Embryonic facial prominence (tissue), 1 donor: ENCODE results near the gene SNED1.
"Not testable (repeated sequence)": the region's sequence is repeated elsewhere in the genome, so short reads cannot be mapped to it uniquely, and the experiment has no call there.

Experiments used
- DNase-seq: peaks from one replicate; pipeline ENCODE4 v3.0.0-alpha.2; 2016; ENCODE audit errors: extremely low spot score

SNED1 gene

DNA sequence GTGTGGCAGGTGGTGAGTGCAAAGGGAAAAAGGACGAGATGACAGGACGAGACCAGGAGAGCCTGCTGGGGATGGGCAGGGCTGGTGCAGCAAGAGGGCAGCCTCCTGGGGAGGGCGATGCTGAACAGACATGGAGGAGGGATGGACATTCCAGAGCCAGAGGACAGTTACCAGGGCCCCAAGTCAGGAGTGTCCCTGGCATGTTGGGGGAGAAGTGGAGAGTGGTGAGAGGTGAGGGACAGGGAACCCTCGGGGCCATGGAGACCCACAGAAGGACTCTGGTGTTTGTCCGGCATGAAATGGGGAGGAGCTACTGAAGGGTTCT, 84.6 kb downstream of the SNED1 start:
- DNase-seq: no peak

DNA sequence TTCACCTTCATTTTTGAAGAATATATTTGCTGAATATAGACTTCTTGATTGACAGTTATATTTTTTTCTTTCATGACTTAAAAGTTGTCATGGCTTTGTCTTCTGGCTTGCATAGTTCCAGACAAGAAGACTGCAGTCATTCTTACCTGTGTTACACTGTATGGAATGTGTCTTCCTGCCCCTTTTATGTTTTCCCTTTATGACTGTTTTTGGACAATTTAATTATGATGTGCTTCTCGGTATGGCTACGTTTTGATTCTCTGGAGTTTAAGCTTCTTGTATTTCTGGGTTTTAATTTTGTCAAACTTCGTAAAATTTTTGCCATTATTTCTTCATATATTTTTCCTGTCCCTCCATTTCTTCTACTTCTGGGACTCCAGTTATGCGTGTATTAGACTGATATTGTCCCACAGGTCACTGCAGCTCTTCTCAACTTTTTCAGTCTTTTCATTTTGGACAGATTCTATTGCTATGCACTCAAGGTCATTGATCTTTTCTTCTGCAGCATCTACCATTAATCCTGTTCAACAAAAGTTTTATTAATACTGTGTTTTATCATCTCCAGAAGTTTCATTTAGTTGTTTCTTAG, 86.5 kb downstream of the SNED1 start:
- no peak for DNase-seq

DNA sequence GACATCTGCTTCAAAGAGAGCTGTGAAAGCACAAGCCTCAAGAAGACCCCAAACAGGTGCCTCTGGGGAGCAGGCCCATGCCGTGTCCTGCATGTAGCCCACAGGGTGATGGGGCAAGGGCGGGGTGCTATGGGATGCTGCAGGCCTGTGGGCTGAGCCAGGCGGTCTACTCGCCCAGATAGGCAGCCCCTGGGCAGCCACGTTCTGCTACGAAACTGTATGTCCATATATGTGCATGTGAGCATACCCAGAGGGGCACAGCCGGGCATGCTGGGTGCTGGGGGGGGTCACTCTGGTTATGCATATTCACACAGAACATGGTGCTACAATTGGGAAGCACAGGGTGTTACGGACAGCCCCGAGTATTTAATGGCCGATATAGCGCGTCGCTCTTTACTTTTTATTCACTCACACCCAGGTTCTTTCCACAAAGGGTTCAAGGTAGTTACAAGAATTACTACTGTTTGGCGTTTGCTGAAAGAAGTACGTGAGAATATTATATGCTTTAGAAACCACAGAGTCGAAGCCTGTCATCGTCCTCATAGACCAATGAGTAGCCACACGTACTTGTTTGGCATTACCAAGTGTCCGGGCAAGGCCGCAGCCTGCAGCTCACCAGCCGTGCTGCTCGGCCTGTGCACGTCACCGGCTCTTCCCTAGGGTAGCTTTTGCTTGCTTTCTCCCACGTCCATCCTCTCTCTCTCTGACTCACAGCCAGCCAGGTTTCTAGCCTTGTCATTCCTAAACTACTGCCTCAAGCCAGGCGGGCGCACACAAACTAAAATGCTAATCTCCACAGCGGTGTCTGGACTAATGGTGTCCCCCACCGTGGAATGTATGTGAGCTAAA, 89.2 kb downstream of the SNED1 start:
- DNase-seq: no peak

DNA sequence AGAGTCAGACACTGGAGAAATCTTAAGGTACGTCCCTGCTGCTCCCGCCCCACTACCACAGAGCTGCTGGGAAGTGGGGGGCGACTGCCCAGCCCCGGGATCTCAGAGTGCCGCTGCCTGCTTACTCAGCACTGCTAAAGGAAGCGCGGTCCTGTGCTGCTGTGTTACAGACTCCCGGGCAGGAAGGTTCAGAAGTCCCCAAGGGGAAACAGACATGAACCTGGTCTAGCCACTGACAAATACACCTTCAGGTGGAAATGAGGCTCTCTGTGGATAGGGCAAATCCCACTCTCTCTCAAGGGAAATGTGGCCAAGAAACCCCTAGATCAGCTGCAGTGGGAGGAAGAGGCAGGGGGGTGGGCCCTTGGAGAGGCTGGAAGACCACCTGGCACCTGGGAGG, 90.0 kb downstream of the SNED1 start:
- DNase-seq: no peak

DNA sequence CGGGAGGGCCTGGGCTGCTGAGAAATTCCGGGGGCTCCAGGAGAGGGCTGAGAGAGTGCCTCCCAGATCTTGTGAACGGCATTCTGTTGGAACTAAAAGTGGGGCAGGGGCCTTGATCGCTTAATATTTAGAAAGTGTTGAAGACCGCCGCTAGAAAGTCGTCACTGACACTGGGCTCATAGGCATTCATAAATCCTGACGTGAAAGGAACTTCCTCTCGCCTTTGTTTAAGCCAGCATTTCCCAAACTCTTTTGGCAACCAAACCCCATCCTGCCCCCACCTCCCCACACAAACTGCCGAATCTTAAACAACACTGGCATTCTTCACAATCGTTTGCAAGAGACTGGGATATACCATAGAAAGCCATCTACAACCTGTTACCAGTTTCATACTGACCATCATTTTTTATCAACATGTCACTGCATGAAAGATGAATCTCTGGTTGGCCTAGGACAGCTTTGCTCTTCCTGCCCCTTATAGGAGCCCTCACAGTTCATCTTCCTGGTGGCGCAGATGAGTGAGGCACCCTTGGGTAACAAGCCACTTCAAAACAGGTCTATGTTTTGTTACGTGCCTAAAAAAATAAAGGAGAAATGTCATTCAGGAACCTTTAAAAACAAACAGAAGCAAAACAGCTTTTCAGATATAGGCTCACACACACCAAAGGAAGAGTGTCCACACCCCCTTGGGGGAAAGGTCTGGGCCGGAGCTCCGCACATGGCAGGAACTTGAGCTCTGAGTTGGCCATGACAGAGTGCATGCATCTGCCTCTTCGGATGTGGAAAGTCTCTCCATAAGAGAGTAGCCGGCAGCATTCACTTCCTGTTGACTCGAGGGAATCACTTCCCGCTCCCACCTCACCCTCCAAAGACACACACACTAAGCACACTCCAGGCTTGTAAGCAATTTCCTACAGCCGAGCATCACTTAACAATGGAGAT, 90.6 kb downstream of the SNED1 start:
- no peak for DNase-seq

DNA sequence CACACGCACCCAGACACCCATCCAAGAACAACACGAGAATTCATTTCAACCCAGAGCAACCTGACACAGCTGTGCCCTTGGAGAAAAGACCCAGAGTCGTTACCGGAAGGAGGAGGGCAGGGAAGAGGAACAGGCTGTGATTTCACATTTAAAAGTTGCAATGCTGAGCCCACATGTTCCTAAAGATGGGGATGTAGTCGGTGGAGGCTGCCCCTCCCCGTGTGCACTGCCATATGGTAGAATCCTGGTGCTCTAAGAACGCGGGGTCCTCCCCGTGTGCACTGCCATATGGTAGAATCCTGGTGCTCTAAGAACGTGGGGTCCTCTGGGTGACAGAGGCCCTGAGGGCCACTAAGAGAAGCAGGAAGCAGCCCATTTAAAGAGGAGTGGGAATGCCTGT, 92.8 kb downstream of the SNED1 start:
- no peak for DNase-seq

DNA sequence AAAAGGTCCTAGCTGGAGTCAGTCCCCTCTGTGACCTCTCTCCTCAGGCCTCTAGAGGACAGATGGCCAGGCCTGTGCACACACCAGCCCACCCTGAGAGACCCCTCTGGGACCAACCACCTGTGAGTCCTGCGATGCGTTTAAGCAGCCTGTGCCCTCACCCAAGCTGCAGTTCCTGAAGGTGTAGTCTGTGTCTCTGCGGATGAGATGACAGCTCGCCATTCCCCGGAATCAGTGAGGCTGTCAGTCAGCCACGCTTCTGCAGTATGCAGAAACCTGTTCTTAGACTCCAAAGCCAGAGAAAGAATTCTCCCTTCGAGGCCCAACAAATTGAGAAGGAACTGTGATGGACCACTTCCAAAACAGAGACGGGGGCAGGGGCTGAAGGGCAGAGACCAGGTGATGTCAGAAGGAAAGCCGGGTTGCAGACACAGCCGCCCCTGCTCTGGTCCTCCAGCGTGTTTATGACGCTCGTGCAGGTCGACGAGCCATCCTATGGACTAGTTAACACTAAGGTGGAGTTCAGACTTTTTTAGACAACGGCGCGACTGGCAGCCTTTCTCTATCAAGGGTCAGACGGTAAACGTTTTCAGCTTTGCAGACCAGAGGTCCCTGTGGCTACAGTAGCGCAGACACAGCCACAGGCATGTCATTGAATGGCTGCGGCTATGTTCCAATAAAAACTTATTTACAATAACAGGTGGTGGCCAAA, 93.5 kb downstream of the SNED1 start:
- DNase-seq: no peak

DNA sequence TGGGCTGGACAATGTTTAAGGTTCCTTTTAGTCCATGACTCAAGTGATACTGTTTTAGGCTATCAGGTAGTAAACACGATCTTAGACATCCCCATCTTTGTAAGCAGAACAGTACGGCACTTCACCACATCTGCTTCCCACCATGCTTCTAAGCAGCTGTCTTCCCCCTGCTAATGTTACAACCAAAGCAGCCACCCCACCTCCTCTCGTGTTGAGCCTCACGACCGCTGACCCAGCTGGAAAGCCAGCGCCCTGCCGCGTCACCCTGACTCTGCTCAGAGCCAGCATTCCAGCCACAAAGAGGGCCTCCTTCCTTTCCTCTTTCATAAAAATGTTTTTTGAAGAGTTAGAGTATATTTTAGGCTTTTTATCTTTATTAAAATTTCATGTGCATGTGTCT, 94.3 kb downstream of the SNED1 start:
- DNase-seq: no peak

DNA sequence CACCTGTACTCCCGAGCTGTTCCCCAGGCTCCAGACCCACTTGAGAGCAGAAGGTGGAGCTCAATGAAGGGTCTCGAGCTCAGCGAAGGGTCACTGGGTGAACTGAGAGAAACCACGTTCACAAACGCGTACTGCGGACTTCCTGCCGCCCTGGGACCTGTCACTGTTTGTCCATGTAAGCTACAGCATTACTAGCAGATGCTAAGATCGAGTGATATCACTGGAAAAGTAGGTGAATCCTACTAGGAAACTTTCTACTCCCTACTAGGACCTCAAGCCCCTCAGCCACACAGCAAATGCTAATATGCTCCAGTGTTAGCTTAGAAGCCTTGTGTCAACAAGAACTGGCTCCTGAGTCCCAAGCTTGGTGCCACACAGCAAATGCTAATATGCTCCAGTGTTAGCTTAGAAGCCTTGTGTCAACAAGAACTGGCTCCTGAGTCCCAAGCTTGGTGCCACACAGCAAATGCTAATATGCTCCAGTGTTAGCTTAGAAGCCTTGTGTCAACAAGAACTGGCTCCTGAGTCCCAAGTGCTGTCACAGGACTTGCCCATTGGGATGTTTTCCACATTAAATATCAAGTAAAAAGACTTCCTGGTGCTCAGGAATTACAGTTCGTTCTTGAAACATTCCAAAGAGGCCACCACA, 94.8 kb downstream of the SNED1 start:
- not testable (repeated sequence) for DNase-seq

DNA sequence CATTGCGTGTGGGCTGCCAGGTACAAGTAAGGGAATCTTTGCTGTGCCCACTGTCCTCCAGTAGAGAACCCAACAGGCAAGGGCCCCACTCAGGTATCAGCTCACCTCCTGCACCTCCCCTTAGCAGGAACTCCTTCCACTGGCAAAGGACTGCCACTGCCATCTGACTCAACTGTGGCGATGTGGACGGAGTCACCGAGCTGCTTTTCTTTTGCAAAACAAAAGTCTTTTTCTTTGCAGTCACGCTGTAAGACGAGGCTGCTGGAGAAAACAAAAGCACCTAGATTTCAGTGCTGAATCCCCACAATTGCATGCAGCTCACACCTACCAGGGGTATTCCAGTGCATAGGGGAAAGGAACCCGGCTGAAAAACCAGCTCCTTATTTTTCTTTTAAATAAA, 95.8 kb downstream of the SNED1 start:
- DNase-seq: no peak

DNA sequence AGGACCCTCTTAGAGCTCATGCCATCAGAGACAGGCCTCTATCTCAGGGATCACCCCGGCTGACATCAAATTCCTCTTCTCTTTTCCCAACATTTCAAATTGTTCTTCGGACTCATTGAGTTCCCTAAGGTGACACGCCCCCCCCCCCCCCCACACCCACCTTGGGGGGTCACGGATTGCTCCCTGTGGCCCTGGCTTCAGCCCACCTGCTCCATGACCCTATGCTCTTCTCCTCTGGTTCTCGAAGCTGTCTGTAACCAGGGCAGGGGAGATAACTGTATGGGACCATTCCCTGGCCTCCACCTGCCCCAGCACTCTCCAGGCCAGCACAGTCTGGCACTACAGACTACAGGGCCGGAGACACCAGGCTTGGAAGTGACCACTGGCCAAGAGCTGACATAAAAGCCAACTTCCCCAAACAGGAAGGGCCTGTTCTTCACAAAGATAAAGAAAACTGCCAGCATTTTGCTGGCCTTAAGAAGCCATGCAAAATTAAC, 96.6 kb downstream of the SNED1 start:
- DNase-seq: no peak

DNA sequence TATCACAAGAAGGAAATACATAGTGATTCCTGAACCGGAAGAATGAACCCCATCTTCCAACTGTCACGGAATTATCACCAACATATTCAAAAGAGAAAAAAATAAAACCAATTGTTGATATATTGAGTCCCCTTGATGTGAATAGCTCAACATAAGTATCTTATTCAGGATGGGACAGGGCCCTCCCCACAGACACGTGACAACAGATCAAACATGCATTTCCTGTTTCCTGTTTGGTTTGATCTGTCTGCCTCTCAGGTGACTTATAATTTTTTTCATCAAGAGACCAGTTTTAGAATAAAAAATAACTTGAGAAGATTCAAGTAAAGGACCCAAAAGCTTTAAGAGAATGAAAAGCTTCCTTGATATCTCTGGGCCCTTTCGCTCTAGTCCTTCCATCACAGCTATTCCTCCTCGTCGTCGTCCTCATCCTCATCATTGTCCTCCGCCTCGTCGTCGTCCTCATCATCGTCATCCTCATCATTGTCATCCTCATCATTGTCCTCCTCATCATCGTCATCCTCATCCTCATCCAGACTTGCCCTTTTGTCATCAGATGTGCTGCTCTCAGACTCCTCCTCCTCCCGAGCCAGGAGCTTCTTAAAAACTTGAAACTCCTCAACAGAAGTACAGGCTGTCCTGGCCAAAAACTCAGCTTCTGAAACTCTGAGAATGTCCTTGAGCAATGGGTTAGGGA, 97.3 kb downstream of the SNED1 start:
- no peak for DNase-seq

DNA sequence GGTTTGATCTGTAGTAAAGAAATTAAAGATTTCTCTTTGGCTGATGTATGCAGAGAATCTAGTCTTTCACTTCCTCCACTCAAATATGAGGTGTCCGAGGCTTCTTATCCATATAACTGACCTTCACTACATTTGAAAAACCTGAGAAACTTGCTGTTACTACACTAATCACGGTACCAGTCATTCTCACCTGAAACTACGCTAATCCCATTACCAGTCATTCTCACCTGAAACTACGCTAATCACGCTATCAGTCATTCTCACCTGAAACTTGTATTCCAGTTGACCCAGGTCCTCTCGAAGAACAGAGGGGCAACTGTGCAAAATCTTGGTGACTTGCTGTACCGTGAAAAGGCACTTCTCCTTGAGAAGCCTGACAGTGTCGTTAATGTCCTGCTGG, 98.6 kb downstream of the SNED1 start:
- no peak for DNase-seq

DNA sequence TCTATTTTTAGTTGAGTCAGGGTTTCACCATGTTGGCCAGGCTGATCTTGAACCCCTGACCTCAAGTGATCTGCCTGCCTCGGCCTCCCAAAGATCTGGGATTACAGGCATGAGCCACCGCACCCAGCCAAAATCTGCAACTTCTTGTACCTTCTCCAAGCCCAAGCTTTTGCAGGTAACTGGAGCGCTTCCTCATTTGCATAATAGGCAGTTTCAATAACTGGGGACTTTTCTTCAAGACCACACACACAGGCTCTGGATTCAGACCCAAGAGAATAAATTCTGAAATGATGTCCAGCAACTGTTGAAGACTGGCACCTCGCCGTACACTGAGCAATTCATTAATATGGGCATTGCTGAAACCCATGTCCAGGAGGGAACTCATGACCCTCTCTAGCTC, 100.8 kb downstream of the SNED1 start:
- DNase-seq: no peak

DNA sequence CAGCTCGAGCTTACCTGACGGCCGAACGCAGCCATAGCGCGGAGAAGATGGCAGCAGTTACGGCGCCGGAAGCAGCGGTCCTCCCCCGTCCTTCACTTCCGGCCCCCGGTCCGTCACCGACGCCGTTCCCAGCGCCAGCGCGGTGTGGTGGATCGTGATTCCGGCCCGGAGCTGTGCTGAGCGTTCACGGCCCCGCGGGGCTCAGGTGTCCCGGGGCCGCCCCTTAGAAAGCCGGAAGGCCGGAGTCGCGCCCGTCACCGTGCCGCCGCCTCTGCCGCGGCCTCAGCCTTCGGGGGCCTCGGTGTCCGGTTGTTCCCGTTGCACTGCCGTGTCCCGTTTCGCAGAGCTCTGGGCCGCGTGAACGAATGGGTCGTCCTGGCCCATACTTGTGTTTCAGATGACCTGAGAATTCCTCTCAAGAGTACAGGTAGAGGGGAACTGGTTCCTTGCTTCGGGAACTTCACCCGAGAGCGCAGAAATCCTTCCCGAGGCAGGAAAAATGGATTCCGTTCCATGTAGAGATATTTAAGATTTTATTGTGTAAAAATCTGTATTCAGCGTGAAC, 103.9 kb downstream of the SNED1 start, which contains the start of gene MTERF4:
TSS of gene MTERF4 (minus strand) at position 49 of the 565 bp plus-strand sequence. CDS start at position 35, 14 bp downstream.
- peak; percentile 69 for DNase-seq

DNA sequence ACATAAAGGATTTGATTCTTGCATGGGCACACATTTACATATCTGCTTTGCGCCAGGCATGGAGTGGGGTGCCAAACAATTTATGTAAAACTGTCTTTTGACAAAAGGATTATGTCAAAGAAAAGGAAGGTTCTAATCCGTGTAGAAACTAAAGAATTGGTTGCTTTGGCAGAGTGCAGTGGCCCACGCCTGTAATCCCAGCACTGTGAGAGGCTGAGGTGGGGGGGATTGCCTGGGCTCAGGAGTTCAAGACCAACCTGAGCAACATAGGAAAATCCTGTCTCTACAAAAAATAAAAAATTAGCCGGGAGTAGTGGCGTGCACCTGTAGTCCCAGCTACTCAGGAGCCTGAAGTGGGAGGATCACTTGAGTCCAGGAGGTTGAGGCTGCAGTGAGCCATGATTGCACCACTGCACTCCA, 104.8 kb downstream of the SNED1 start:
- no peak for DNase-seq

DNA sequence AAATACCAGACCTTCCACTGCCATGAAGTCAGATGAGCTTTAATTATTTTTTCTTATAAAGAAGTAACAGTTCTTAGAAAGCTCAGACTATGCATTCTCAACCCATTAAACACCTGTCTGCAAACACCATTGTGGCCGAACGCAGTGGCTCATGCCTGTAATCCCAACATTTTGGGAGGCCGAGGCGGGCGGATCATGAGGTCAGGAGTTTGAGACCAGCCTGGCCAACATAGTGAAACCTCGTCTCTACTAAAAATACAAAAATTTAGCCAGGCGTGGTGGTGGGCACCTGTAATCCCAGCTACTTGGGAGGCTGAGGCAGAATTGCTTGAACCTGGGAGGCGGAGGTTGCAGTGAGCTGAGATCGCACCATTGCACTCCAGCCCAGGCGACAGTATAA, 106.2 kb downstream of the SNED1 start:
- DNase-seq: not testable (repeated sequence)

DNA sequence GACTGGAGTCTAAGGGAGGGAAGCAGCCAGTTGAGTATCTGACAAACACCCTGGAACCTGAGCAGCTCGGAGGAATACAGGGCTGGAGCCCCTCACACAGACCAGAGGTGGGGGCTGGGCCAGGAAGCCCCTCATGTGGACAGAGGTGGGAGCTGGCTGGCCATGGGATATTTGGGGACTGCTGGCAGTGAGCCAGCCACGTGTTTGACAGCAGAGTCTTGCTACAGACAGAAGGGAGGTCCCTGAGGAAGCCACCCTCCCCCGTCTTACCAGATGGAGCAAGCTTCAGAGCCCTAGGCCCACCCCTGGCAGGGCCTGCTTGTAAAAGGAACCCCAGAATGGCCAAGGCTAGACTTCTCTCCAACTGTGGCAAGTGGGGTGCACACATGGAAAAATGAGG, 107.2 kb downstream of the SNED1 start:
- DNase-seq: no peak

DNA sequence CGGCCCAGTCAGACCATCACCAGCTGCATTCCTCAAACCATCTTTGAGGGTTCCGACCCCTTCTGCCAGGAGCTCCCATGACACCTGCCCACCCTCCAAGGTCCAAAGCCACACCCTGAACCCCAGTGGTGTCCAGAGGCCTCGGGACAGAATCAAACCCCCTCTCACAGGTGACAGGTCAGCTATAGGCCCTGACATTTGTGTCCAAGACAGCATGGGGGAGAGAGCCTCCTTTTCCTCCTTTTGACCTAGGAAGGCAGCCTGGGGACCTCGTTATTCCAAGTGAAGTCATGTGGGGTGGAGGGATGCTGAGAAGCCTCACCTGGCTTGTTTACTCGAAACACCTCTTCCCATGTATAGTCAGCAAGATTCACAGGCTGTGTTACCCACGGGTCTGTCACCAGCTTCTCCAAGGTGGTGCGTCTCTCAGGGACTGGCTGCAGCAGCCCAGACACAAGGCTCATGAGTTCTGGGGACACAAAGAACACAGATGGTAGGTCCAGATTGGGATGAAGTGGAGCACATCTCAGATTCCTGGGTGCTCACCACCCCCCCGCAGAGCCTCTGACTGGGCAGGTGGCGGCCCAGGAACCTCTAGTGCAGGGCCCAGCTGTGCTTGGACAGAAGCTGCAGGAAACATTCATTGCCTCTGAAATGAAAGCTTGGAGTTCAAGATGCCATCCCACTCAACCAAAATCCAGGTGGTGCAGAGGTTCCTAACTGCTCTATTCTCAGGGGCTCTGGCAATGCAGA, 108.8 kb downstream of the SNED1 start:
- no peak for DNase-seq
